ENCODE data around the gene ACOT11.
"Not testable (repeated sequence)": the region's sequence is repeated elsewhere in the genome, so short reads cannot be mapped to it uniquely, and the experiment has no call there.

ACOT11 gene

DNA sequence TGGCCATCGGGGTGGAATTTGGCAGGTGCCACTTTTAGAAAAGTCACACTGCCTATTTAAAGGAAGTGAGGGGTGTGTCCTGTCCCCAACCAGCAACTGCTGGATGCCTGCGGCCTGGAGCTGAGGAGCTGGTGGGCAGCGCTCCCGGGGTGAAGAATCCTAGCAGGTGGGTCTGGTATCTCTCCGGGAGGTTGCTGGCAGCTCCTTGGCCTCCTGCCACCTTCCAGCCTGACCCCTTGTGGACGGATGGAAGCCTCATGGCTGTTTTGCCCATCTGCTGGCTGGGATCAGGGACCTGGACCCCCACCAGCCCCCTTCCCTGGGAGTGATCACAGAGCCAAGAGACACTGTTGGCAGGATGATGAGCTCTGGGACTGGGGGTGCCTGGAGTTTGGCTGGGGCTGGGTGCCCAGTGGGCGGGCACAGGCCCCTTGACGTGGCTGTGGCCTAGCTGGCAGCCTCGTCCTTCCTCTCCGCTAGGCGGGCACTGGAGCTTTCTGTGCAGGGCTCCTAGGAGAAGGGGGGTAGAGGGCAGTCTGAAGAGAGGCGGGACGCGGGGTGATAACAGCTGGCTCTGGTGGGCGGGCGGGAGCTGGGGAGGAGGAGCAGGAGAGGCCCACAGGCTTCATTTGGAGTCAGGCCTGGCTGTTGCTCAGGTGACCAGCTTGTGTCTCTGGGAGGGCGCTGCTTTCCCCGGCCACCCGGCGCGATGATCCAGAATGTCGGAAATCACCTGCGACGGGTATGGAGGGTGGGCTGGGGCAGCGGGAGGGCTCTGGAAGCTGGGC lies at the start of gene ACOT11:
ACOT11 (plus strand) TSS at position 628 of the 788 bp plus-strand sequence; CDS start at position 710, 82 bp downstream.
- DNase-seq (ENCODE audit: low spot score), result no peak

DNA sequence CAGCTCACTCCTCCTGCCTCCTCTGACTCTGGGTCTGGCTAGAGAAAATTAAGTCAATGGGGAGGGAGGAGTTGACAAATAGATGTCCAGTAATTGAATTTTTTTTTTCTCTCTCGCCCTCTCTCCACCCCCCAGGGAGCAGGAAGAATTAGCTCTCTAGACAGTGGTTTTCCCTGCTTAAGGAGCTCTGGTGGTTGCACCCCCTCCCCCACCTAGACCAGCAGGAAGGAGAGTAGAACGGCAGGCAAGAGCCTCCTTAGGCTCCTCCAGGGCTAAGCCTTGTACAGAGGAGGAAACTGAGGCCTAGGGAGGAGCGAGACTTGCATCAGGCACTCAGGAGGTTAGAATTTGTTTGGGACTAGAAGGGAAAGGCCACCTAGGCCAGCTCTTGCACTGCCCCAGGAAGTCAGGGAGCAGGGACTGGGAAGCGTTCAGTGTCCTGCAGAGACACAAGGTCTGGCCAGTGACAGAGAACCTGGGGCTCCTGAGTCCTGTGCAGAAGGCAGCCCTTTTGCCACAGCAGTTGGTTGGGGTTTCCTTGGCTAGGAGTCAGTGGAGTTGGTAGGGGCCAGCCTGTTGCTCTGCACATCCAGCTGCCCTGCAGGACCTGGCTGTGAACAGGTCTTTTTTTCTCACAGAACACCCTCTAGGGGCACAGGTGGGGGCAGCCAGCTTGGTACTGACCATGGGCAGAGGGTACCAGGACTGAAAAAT lies 49.5 kb upstream of the ACOT11 start:
- DNase-seq (ENCODE audit: low spot score), result no peak

GRCh38 chr1:54499097-54499359 lies 49.0 kb upstream of the ACOT11 start:
- DNase-seq (ENCODE audit: low spot score), result no peak

DNA sequence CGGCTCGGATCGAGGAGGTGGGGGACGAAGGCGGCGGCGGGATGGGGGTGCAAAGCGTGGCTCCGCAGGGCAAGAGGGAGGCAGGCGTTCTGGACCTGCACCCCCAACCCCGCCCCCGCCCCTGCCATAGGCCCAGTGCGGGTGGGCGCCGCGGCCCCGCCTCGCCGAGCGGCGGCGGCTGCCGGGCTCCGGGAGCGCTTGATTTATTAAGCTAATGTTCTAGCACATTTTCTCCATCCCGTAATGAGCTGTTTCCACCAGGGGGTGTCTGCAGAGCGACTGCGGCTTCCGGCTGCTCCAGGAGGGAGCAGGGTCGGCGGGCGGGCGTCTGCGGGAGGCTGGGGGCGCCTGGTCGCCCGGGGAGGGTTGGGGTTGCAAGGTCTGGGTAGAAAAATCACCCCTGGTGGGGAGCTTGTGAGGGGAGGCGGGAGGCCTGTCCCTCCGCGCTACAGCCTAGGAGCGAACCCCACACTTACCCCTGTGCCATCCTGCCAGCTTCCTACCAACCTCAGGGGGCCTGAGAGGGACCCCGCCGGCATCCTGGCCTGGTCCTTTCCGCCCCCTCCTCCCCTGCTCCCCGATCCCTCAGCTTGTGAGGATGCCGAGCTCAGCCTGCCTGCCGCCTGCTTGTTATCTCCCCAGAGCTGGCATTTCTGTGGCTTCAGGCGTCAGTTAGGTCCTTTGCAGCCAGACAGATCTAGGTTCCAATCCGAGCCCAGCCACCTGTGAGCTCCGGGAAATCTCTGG lies 48.5 kb upstream of the ACOT11 start:
- DNase-seq (ENCODE audit: low spot score), result no peak

DNA sequence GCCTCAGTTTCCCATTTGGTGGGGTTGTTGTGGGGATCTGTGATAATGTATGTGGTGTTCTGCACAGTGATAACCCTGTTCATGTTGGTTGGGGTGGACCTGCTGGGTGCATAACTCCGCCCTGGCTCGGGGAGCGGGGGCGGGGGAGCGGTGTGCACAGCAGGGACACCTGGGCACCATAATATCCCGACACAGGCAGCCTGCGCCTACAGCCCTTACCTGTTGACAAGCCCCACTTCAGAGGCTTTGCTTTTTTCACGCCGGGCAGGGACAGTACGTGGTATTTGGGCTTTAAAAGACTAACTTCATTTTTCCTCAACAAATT lies 48.0 kb upstream of the ACOT11 start:
- DNase-seq (ENCODE audit: low spot score), result no peak

DNA sequence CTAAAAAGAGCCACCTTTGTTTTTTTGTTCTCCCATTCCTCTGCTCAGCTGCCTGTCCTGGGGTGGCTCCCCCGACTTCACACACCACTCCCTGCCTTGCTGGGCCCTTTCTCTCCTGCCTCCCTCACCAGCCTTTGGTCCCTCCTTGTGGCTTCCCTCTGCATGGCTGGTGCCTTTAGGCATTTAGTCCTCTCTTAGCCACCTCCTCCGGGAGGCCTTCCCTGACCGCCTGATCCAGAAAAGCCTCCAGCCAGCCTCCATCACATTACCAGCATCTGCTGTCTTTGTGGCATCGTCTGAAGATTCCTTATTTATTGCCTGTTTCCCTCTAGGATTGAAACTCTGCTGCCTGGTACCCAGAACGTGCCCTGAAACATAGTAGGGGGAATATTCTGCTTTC lies 46.2 kb upstream of the ACOT11 start:
- no peak for DNase-seq (ENCODE audit: low spot score)

DNA sequence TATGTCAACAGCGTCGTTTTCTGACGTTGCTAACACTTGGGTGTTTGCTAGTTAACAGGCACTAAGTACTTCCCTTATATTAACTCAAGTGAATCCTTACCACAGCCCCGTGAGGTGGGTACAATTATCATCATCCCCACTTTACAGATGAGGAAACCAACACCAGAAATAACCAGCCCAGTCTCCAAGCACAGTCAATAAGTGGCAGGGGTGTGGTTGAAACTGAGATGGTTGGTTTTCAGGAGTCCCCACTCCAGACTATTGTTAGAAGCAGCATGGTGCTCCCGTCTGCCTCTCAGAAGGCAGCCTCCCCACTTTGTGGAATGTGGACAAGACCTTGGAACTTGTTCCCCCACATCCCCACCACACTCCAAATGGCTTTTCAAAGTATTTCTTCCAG lies 45.7 kb upstream of the ACOT11 start:
- no peak for DNase-seq (ENCODE audit: low spot score)

DNA sequence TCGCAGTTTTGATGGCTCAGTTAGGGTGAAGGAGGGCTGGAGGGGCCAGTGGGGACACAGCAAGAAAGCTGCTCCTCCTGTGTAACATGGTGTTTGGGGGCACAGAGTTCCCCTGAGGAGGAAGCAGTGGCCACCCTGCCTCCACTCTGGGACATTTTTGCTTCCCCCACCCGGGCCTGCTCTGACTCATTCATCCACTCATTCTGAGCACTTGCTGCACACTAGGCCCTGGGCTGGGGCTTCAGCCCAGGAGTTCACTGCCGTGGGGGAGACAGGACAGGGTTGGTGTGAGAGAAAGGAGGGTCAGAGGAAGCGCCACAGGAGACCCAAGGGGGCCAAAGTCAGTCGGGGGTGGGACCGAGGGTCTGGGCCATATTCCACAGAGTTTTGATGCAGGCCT lies 41.4 kb upstream of the ACOT11 start:
- DNase-seq (ENCODE audit: low spot score), result no peak

DNA sequence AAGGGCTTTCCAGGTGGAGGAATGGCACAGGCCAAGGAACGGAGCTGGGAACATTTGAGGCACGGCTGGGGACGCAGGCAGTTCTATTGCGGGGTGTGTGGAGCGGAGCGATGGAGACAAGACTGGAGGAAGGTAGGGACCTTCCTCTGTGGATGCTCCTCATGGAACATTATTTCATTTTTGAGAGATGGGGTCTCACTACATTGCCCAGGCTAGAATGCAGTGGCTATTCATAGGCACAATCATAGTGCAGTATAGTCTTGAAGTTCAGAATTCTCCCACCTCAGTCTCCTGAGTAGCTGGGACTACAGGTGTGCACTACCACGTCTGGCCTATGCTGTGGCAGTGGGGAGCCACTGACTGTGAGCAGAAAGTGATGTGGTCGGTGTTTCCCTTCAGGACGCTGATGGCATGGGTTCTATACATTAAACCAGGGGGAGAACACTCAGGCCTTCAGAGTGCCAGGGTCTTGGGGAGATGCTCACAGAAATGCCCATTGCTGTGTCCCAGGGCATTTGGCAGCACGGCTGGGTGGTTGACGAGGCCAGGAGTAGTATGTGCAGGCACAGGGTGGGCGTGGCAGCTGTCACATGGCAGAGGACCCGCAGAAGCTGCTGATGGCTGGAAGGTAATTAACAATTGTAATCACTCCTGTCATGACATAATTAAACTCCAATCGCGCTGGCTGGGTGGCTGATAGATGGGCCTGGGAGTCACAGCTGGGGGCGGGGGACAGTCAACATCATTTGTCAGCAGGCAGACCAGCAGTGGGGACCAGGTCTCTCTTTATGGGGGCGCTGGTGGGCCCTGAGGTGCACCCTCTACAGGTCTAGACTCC lies 40.8 kb upstream of the ACOT11 start:
- no peak for DNase-seq (ENCODE audit: low spot score)

- DNase-seq (ENCODE audit: low spot score), result no peak
Measured at GRCh38 chr1:54510715-54511270, 37.2 kb upstream of the ACOT11 start.

DNA sequence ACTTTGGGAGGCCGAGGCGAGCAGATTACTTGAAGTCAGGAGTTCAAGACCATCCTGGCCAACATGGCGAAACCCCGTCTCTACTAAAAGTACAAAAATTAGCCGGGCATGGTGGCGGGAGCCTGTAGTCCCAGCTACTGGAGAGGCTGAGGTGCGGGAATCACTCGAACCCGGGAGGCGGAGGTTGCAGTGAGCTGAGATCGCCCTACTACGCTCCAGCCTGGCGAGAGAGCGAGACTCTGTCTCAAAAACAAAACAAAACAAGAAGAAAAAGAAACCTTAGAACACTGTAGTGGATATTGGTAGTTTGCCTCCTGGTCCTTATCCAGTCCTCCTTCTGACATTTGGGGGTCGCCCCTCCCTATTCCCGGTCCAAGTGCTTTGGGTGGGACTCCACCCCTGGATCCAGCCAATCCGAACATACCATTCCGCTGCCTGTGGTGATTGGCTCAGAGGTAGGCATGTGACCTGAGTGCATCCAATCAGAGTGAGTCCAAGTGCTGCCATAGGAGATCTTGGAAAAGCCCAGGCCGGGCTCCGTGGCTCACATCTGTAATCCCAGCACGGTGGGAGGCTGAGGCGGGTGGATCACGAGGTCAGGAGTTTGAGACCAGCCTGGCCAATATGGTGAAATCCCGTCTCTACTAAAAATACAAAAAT lies 34.0 kb upstream of the ACOT11 start:
- DNase-seq (ENCODE audit: low spot score), result not testable (repeated sequence)

GRCh38 chr1:54516249-54516920 lies 31.6 kb upstream of the ACOT11 start:
- DNase-seq (ENCODE audit: low spot score), result no peak

DNA sequence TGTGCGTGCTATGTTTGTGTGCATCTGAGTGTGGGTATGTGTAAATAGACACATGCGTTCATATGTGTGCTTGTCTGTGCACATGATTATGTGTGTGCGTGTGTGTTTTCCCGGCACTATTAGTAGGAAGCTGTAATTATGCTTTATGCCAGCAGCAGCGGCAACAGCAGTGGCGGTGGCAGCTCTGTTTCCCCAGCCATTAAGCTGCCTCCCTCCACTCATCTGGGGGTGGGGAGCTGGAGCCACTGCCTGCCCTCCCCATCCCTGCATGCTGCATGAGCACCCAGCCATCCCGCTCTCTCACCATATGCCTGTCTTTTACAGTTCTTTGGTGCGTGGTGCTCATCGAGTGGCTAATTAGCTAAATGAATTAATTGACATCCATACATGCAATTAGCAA lies 30.5 kb upstream of the ACOT11 start:
- no peak for DNase-seq (ENCODE audit: low spot score)

- no peak for DNase-seq (ENCODE audit: low spot score)
Measured at GRCh38 chr1:54518489-54518888, 29.5 kb upstream of the ACOT11 start.

DNA sequence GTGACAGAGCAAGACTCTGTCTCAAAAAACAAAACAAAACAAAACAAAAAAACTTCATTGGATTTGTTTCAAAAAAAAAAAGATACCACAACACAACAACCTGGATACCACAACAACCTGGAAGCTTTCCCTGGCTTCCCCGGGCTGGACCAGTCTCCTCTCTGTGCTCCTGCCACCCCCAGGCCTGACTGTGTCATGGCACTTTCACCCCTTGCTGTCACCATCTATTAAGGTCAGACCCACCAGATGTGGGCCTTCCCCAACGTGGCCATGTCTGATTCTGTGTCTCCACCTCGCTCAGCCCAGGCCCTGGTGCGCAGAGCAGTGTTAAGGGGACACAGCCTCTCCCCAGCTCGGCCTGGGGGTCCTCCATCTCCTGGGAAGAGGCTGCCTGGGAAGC lies 28.3 kb upstream of the ACOT11 start:
- DNase-seq (ENCODE audit: low spot score), result no peak

DNA sequence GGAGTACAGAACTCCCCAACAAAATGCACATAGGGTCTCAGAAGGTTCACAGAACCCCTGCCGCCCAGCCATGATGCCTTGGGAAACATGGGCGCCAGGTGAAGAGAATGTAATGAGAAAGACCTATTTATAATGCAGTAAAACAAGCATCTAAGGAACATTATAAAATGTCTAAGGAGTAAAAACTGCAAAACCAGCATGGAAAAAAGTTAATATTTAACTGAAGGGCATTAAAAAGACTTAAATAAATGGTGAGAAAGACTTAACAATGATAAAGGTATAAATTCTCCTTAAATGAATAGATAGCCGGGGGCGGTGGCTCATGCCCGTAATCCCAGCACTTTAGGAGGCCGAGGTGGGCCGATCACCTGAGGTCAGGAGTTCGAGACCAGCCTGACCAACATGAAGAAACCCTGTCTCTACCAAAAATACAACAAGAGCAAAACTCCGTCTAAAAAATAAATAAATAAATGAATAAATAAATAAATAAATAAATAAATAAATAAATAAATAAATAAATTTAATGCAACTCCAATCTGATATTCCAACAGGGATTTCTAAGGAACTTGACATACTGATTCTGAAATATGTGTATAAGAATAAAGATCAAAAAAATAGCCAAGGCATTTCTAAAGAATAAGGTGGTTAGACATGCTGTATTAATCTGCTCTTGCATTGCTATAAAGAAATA lies 27.3 kb upstream of the ACOT11 start:
- no peak for DNase-seq (ENCODE audit: low spot score)

GRCh38 chr1:54526565-54526964 lies 21.5 kb upstream of the ACOT11 start:
- not testable (repeated sequence) for DNase-seq (ENCODE audit: low spot score)

DNA sequence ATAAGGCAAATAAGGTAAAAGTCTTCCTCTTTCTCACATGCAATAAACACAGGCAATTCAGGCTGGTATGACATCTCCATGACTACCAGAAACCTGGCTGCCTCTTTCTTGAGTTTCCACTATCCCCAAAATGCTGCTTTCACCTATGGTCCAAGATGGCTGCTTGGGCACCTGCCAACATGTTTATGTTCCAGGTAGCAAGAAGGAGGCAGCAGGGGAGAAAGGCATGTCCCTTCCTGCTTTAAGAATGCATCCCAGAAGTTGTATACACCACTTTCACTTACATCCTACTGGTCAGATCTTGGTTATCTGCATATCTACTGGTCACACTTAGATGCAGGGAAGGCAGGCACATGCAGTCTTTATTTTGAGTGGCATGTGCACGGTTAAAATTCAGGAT lies 19.4 kb upstream of the ACOT11 start:
- DNase-seq (ENCODE audit: low spot score), result no peak

- no peak for DNase-seq (ENCODE audit: low spot score)
Measured at GRCh38 chr1:54532033-54532432, 16.0 kb upstream of the ACOT11 start.

- not testable (repeated sequence) for DNase-seq (ENCODE audit: low spot score)
Measured at GRCh38 chr1:54536656-54537055, 11.4 kb upstream of the ACOT11 start.
